ENCODE measurements around the gene MAPK7.
A peak's percentile ranks its signal among the peaks of the same experiment; 100 is the strongest.

Gene MAPK7

GRCh38 chr17:19337712-19338023 lies 40.6 kb upstream of the MAPK7 start:
- DNase-seq (ENCODE audit: low read depth in 2 of 2), result peak in 1 of 2 donors; percentile 54
- no peak for TF ChIP-seq CTCF (IDR thresholded peaks at IDR 0.05; ENCODE audit: low read depth, low read length)
- H3K4me3 ChIP-seq (replicated peaks in 1 of 2; ENCODE audit: low read depth in 2 of 2, low read length in 2 of 2), result no peak overlapping the region

GRCh38 chr17:19338031-19338990 lies 40.0 kb upstream of the MAPK7 start:
- peak; percentile 47 to 56 for DNase-seq (ENCODE audit: low read depth in 2 of 2)
- TF ChIP-seq CTCF (IDR thresholded peaks at IDR 0.05; ENCODE audit: low read depth, low read length), result peak; percentile 53
- no peak overlapping the region for H3K4me3 ChIP-seq (replicated peaks in 1 of 2; ENCODE audit: low read depth in 2 of 2, low read length in 2 of 2)

GRCh38 chr17:19339341-19339815 lies 38.9 kb upstream of the MAPK7 start:
- DNase-seq (ENCODE audit: low read depth in 2 of 2), result no peak

GRCh38 chr17:19341211-19341631 lies 37.1 kb upstream of the MAPK7 start:
- no peak for DNase-seq (ENCODE audit: low read depth in 2 of 2)
- no peak for TF ChIP-seq CTCF (IDR thresholded peaks at IDR 0.05; ENCODE audit: low read depth, low read length)
- H3K4me3 ChIP-seq (replicated peaks in 1 of 2; ENCODE audit: low read depth in 2 of 2, low read length in 2 of 2), result no peak overlapping the region

More at GRCh38 chr17:19339341-19339815, 38.9 kb upstream of the MAPK7 start:
- H3K4me3 ChIP-seq (replicated peaks in 1 of 2; ENCODE audit: low read depth in 2 of 2, low read length in 2 of 2), result no peak overlapping the region
- no peak for TF ChIP-seq CTCF (IDR thresholded peaks at IDR 0.05; ENCODE audit: low read depth, low read length)

GRCh38 chr17:19341641-19342610 lies 36.4 kb upstream of the MAPK7 start:
- no peak overlapping the region for H3K4me3 ChIP-seq (replicated peaks in 1 of 2; ENCODE audit: low read depth in 2 of 2, low read length in 2 of 2)
- peak in 1 of 2 donors; percentile 67 for DNase-seq (ENCODE audit: low read depth in 2 of 2)

More at GRCh38 chr17:19341641-19342610, 36.4 kb upstream of the MAPK7 start:
- TF ChIP-seq CTCF (IDR thresholded peaks at IDR 0.05; ENCODE audit: low read depth, low read length), result no peak
